GM19023 (cell line): Measurements from ENCODE around the gene SRD5A2.

Experiments used
- ATAC-seq: cut with Tn5 transposase; IDR thresholded peaks from one replicate; pipeline ENCODE4 v1.9.1; 2021; ENCODE audit warnings: mild to moderate bottlenecking, moderate library complexity; ENCODE audit not compliant: unreplicated experiment

Gene SRD5A2, protein sequence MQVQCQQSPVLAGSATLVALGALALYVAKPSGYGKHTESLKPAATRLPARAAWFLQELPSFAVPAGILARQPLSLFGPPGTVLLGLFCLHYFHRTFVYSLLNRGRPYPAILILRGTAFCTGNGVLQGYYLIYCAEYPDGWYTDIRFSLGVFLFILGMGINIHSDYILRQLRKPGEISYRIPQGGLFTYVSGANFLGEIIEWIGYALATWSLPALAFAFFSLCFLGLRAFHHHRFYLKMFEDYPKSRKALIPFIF

DNA sequence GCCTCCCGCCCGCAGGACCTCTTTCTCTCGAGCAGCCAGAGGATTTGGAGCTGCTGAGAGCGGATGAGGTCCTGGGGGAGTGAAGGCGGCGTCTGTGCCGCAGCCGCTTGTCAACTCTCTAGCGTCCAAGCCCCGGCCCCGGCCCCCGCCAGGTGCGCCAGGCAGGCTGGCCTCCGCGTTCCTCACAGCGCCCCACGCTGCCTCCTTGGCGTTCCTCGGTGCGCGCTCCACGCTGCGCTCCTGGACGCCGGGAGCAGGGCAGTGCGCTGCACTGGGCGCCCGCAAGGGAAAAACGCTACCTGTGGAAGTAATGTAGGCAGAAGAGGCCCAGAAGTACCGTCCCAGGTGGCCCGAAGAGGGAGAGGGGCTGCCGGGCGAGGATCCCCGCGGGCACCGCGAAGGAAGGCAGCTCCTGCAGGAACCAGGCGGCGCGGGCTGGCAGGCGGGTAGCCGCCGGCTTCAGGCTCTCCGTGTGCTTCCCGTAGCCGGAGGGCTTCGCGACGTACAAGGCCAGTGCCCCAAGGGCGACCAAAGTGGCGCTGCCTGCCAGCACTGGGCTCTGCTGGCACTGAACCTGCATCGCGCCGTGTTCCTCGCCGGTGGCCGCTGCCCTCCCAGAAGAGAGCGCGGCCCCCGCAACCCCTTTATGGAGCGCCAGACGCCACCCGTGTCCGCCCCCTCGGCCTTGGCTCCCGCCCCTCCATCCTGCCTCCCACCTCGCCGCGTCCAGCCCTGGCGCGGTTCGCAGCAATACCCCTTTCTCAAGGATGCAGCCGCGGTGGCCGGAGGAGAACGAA lies at the start of gene SRD5A2:
SRD5A2 (minus strand) TSS at position 618 of the 797 bp plus-strand sequence; CDS start at position 580, 38 bp downstream.
- no peak for ATAC-seq

DNA sequence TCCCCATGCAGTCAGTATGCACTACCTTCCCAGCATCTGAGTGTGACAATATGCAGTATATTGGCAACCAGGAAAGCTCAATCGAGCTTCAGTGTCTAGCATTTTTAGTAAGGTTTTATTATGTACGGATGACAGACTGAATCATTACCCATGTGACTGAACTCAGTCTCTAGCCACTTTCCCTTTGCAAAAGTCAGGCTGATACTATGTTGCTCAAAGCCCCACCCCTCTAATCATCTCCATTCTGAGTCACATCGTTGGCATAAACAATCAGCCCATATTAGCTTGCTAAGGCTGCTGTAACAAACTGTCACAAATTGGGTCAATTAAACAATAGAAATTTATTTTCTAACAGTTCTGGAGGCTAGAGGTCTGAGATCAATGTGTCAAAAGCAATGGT lies 25.8 kb upstream of the SRD5A2 start:
- ATAC-seq = no peak

DNA sequence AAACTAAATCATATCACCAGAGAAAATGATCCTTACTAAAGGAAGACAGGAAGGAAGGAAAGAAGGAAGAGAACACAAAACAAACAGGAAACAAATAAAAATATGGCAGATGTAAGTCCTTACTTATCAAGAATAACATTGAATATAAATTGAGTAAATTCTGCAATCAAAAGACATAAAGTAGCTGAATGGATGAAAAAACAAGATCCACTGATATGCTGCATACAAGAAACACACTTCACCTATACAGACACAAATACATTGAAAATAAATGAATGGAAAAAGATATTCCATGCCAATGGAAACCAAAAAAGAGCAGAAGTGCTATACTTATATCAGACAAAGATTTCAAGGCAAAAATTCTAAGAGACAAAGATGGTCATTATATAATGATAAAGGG lies 18.0 kb upstream of the SRD5A2 start:
- ATAC-seq = no peak

DNA sequence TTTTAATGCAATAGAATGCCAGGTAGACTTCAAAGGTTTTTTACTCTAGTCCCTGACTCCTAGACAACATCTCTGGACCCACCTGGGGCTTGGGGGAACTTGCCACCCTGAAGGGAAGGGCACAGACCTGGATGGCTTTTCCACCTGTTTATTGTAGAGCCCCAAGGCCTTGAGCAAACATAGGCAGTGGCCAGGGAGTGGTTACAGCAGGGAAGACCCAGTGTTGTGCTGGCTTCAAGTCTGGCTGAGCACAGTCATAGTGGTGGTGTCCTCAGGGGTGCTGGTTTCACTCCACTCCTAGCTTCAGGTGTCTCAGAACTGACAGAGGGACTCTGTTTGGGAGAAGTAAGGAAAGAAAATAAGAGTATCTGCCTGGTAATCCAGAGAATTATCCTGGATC lies 5.5 kb upstream of the SRD5A2 start:
- no peak for ATAC-seq

- no peak for ATAC-seq
Observed at GRCh38 chr2:31581124-31581795, 522 bp upstream of the SRD5A2 start.

DNA sequence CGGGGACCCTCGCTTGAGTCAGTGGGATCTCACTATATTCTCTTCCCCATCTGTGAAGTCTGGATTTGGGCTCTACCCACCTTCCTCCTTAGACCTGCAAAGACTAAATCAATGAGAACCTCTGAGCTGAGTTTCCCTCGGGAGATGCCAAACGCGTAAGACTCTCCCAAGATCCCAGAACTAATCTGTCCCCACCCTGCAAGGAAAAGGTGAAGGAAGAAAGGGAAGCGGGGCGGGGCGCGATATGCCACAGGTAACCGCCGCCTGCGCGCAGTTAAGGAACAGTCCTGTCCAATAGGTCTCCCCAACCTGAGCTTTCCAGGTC lies 780 bp downstream of the SRD5A2 start:
- no peak for ATAC-seq

- no peak for ATAC-seq
Observed at GRCh38 chr2:31578316-31578715, 2.4 kb downstream of the SRD5A2 start.

GRCh38 chr2:31577143-31577542 lies 3.6 kb downstream of the SRD5A2 start:
- ATAC-seq = no peak

DNA sequence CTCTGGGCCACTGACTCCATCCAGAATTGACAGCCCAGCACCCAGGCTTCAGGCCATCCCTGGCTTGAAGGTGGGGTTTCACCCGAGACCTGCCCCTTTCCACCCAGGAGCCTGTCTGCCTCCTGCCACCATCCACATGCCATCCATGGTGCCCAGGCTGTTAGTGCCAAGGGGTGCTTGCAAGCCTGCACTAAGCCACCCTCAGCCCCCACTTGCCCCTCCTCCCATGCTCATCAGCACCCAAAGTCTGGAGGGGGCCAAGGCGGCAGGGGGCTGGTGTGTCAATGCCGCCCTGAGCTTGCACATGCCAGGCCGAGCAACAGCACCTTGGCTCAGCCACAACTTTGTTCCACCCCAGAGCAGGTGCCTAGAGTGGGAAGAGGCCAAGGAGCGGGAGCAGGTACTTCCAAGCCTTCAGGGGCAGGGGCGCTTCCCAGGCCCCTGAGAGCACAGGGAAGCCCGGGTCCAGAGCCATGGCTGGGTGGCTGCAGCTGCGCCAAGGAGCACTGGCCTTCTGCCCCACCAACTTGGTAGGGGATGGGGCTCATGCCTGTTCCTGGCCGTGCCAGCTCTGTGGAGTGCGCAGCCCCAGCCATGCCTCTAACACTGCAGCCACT lies 12.0 kb downstream of the SRD5A2 start:
- no peak for ATAC-seq

DNA sequence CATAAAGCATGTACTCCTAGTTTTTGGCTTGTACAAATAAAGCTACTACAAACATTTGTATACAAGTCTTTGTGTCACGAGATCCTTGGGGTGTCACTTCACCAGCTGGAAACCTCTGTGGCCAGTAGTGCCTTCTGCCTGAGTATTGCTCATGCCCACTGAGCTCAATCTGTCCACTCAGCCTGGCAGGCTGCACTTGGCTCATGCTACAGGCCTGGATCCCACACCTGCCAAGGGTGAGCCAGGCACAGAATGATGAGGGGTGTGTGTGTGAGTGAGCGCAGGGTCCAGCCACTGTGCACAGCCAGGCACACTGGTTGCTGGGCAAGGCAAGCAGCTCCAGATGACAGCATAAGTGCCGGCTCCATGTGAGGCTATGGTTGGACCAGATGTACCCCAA lies 13.1 kb downstream of the SRD5A2 start:
- ATAC-seq = no peak

DNA sequence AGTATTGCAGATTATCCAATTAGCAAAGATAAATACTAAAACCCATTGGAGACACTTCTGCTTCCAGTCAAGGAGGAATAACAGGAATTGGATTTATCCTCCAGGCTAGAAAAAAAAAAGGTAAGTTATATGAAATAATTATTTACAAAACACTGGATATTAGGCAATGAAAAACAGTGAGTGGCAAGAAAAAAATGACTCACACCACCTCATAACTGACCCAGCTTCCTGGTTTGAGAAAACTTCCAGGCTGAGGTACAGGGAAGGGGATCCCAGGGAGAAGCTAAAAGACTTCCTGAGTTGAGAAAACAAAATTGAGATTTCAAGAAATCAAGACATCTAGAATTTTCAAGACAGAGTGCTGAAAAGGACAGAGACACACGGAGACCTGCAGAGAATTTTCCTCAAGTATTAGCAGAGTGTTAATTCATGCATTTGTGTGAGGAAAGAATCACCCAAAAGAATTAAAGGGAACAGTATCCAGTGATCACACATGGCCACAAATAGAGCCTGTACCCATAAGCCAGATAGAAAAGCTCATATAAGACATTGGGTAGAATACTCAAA lies 17.4 kb downstream of the SRD5A2 start:
- ATAC-seq = no peak

GRCh38 chr2:31561823-31562222 lies 18.9 kb downstream of the SRD5A2 start:
- no peak for ATAC-seq

GRCh38 chr2:31558401-31559295 lies 22.1 kb downstream of the SRD5A2 start:
- no peak for ATAC-seq

- no peak for ATAC-seq
Observed at GRCh38 chr2:31556940-31557339, 23.8 kb downstream of the SRD5A2 start.

GRCh38 chr2:31555967-31556706 lies 24.6 kb downstream of the SRD5A2 start:
- ATAC-seq = no peak

- no peak for ATAC-seq
Observed at GRCh38 chr2:31553362-31553761, 27.4 kb downstream of the SRD5A2 start.

- ATAC-seq = no peak
Observed at GRCh38 chr2:31547485-31547884, 33.3 kb downstream of the SRD5A2 start.

DNA sequence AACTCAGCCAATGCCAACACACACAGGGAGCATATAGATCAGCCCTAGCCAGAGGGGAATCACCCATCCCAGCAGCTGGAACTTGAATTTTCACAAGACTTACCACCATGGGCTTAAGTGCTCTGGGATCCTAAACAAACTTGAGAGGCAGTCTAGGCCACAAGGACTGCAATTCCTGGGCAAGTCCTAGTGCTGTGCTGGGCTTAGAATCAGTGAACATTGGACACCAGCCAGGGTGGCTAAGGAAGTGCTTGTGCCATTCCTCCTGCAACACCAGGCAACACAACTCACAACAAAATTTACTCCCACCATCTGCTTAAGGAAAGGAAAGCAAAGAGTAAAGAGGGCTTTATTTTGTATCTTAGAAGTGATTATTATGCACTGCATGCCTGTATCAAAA lies 38.9 kb downstream of the SRD5A2 start:
- ATAC-seq = no peak

GRCh38 chr2:31539505-31539904 lies 41.2 kb downstream of the SRD5A2 start:
- ATAC-seq = no peak

- no peak for ATAC-seq
Observed at GRCh38 chr2:31535768-31536167, 45.0 kb downstream of the SRD5A2 start.
